ENCODE results near the gene LAMB3.

Gene LAMB3

DNA sequence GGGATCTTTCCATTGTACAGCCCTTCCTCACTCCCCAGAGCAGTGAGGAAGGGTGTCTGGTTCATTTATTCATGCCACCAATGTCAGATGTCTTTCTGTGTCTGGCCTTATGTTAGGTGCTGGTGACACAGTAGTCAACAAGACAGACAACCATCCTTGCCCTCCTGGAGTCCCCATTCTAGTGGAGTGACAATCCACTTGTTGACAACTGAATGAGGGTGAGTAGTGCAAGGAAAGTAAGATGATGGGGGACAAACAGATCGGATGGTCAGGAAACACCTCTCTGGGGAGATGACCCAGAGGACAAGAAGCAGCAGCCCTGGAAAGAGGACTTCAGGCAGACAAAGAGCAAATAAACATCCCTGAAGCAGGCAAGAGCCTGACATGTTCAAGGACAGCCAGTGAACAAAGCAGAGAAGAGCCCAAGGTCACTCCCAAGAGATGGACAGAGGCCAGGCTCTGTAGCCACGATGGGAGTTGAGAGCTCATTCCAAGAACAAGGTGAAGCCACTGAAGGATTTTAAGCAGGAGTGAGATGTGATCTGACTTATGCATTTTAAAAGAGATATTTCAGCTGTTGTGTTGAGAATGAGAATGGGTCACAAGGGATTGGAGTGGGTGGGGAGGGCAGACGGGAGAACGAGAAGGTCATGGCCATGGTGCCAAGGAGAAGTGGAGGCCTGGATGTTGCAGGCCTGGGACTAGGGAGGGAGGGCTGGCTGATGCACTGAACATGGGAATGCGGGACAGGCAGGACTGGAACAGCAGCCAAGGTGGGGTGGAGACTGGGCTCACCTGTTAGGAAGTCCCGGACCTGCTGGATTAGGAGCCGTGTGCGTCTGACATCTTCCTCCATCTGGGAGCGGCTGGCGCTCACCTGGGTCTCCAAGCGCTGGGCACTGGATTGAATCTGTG lies 30.2 kb downstream of the LAMB3 start:
- ChIA-PET CTCF (interaction anchor here (1.4 kb wide), 1 partner anchor 52 kb away, joined by 4 read pairs; no protein-coding TSS in a partner anchor), POLR2A (no interaction called here)
- no peak for TF ChIP-seq ELF4 (IDR thresholded peaks at IDR 0.05)
- no peak for TF ChIP-seq NFRKB (IDR thresholded peaks at IDR 0.05)
- no peak for TF ChIP-seq LEF1 (IDR thresholded peaks at IDR 0.05; ENCODE audit: borderline replicate concordance)
- TF ChIP-seq FOXK2 (IDR thresholded peaks at IDR 0.05), result no peak
- TF ChIP-seq ZNF384 (IDR thresholded peaks at IDR 0.05), result no peak
- no peak for TF ChIP-seq HDGF (IDR thresholded peaks at IDR 0.05; ENCODE audit: borderline replicate concordance)
- no peak for TF ChIP-seq PKNOX1 (IDR thresholded peaks at IDR 0.05)
- TF ChIP-seq SP1 (IDR thresholded peaks at IDR 0.05), result no peak
- no peak for TF ChIP-seq CTBP1 (IDR thresholded peaks at IDR 0.05; ENCODE audit: borderline replicate concordance)
- TF ChIP-seq FOXA1 (IDR thresholded peaks at IDR 0.05), result no peak
- TF ChIP-seq TARDBP (IDR thresholded peaks at IDR 0.05), result no peak
- TF ChIP-seq FOXM1 (IDR thresholded peaks at IDR 0.05; ENCODE audit: borderline replicate concordance), result no peak
- TF ChIP-seq L3MBTL2 (conservative IDR thresholded peaks at IDR 0.05), result no peak
- TF ChIP-seq ARNT (IDR thresholded peaks at IDR 0.05), result no peak
- no peak for DNase-seq (ENCODE audit: extremely low spot score)

GRCh38 chr1:209621286-209621685 lies 30.9 kb downstream of the LAMB3 start:
- no peak for DNase-seq (ENCODE audit: extremely low spot score)
- CTCF ChIA-PET, result no interaction called here
- TF ChIP-seq HDGF (IDR thresholded peaks at IDR 0.05; ENCODE audit: borderline replicate concordance), result no peak
- no peak for TF ChIP-seq PKNOX1 (IDR thresholded peaks at IDR 0.05)
- no peak for TF ChIP-seq ARNT (IDR thresholded peaks at IDR 0.05)
- no peak for TF ChIP-seq FOXM1 (IDR thresholded peaks at IDR 0.05; ENCODE audit: borderline replicate concordance)
- TF ChIP-seq L3MBTL2 (conservative IDR thresholded peaks at IDR 0.05), result no peak
- TF ChIP-seq ZNF384 (IDR thresholded peaks at IDR 0.05), result no peak
- no peak for TF ChIP-seq ELF4 (IDR thresholded peaks at IDR 0.05)
- TF ChIP-seq FOXK2 (IDR thresholded peaks at IDR 0.05), result no peak
- TF ChIP-seq BHLHE40 (IDR thresholded peaks at IDR 0.05; ENCODE audit: borderline replicate concordance), result no peak
- no peak for TF ChIP-seq FOXA1 (IDR thresholded peaks at IDR 0.05)
- no peak for TF ChIP-seq CTBP1 (IDR thresholded peaks at IDR 0.05; ENCODE audit: borderline replicate concordance)
- POLR2A ChIA-PET, result no interaction called here

GRCh38 chr1:209620487-209620884 lies 31.7 kb downstream of the LAMB3 start:
- ChIA-PET POLR2A (no interaction called here), CTCF (no interaction called here)
- TF ChIP-seq ARNT (IDR thresholded peaks at IDR 0.05), result no peak
- TF ChIP-seq CTBP1 (IDR thresholded peaks at IDR 0.05; ENCODE audit: borderline replicate concordance), result no peak
- no peak for TF ChIP-seq ELF4 (IDR thresholded peaks at IDR 0.05)
- no peak for TF ChIP-seq HDGF (IDR thresholded peaks at IDR 0.05; ENCODE audit: borderline replicate concordance)
- TF ChIP-seq PKNOX1 (IDR thresholded peaks at IDR 0.05), result no peak
- TF ChIP-seq SUZ12 (IDR thresholded peaks at IDR 0.05), result no peak
- TF ChIP-seq FOXK2 (IDR thresholded peaks at IDR 0.05), result no peak
- no peak for TF ChIP-seq LEF1 (IDR thresholded peaks at IDR 0.05; ENCODE audit: borderline replicate concordance)
- no peak for TF ChIP-seq L3MBTL2 (conservative IDR thresholded peaks at IDR 0.05)
- no peak for TF ChIP-seq ZNF384 (IDR thresholded peaks at IDR 0.05)
- TF ChIP-seq FOXA1 (IDR thresholded peaks at IDR 0.05), result no peak
- no peak for TF ChIP-seq FOXM1 (IDR thresholded peaks at IDR 0.05; ENCODE audit: borderline replicate concordance)
- no peak for TF ChIP-seq NFRKB (IDR thresholded peaks at IDR 0.05)
- TF ChIP-seq TARDBP (IDR thresholded peaks at IDR 0.05), result no peak
- no peak for DNase-seq (ENCODE audit: extremely low spot score)

DNA sequence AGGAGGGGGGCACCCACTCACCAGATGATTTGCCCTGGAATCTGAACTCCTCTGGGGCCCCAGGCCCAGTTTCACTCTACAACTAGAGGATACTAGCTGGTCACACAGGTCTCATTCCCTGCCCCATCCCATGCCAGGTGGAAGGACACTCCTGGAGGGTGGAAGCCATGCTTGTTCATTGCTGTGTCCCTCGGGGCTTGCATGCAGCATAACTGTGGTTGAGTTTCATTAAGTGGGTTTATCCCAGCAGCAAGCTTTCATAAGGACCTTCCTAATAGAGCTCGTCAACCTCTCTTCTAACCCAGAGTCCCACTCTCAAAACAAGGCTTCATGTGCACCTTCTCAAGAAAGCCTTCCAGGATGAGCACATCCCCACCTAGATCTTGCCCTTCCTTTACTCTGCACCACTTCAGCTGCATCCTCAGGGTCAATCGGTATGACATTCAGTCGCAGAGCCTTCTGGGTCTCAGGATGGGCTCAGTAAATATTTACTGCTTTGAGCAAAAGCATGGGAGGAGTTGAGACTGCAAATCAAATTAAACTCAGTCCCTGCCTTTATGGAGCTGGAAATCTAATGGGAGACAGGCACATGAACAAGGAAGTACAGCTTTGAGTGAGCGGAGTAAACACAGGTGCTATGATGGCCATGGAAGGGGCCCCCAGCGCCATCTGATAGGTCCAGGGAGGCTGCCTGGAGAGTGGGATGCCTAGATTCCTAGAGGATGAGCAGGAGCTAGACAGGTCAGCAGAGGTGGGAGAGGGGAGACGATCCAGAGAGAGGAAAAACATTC lies 32.3 kb downstream of the LAMB3 start:
- POLR2A ChIA-PET, result interaction anchor here (0.8 kb wide), 1 partner anchor 55 kb away, joined by 3 read pairs; the partner anchor contains the start of gene G0S2
- DNase-seq (ENCODE audit: extremely low spot score), result no peak
- CTCF ChIA-PET, result no interaction called here
- TF ChIP-seq ZNF384 (IDR thresholded peaks at IDR 0.05), result no peak
- TF ChIP-seq HDGF (IDR thresholded peaks at IDR 0.05; ENCODE audit: borderline replicate concordance), result no peak
- no peak for TF ChIP-seq TARDBP (IDR thresholded peaks at IDR 0.05)
- TF ChIP-seq NFRKB (IDR thresholded peaks at IDR 0.05), result no peak
- no peak for TF ChIP-seq FOXK2 (IDR thresholded peaks at IDR 0.05)
- TF ChIP-seq CTBP1 (IDR thresholded peaks at IDR 0.05; ENCODE audit: borderline replicate concordance), result no peak
- TF ChIP-seq FOXM1 (IDR thresholded peaks at IDR 0.05; ENCODE audit: borderline replicate concordance), result no peak
- no peak for TF ChIP-seq L3MBTL2 (conservative IDR thresholded peaks at IDR 0.05)
- no peak for TF ChIP-seq ELF4 (IDR thresholded peaks at IDR 0.05)
- TF ChIP-seq SP1 (IDR thresholded peaks at IDR 0.05), result no peak

DNA sequence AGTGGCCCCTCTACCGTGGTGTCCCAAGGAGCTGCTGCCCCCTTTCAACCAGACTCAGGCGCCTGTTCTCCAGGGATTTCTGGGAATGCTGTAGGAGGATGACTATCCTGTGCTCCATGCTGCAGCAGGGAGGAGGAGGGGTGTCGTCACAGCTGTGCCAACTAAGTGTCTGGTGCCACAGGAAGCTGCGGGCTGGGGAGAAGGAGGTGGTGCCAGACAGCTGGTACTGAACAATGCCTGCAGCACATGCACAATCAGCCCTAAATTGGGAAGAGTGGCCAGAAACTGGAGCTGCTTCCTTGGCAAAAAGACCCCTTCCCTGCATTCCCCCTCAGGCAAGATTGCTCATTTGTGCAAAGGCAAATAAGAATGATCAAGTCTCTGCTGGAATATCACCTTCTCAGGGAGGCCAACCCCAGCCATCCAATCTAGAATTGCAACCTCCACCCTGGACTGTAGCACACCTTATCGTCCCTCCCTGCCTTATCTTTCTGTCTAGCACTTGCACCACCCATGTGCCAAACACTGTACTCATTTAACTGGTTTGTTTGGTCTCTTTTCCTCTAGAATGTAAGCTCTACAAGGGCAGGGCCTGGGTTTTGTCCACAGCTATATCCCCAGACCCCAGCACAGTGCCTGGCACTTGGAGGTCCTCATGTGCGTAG lies 33.3 kb downstream of the LAMB3 start:
- ChIA-PET POLR2A (interaction anchor here (0.8 kb wide), 1 partner anchor 56 kb away, joined by 3 read pairs; the partner anchor contains the start of gene G0S2), CTCF (interaction anchor here (1.3 kb wide), 1 partner anchor 9 kb away, joined by 4 read pairs; no protein-coding TSS in a partner anchor)
- no peak for TF ChIP-seq LEF1 (IDR thresholded peaks at IDR 0.05; ENCODE audit: borderline replicate concordance)
- no peak for TF ChIP-seq NFRKB (IDR thresholded peaks at IDR 0.05)
- TF ChIP-seq L3MBTL2 (conservative IDR thresholded peaks at IDR 0.05), result no peak
- no peak for TF ChIP-seq ZNF384 (IDR thresholded peaks at IDR 0.05)
- TF ChIP-seq ARNT (IDR thresholded peaks at IDR 0.05), result no peak
- no peak for TF ChIP-seq ELF4 (IDR thresholded peaks at IDR 0.05)
- no peak for TF ChIP-seq PKNOX1 (IDR thresholded peaks at IDR 0.05)
- TF ChIP-seq TARDBP (IDR thresholded peaks at IDR 0.05), result no peak
- TF ChIP-seq CTBP1 (IDR thresholded peaks at IDR 0.05; ENCODE audit: borderline replicate concordance), result no peak
- TF ChIP-seq SUZ12 (IDR thresholded peaks at IDR 0.05), result no peak
- no peak for TF ChIP-seq FOXA1 (IDR thresholded peaks at IDR 0.05)
- no peak for TF ChIP-seq SP1 (IDR thresholded peaks at IDR 0.05)
- no peak for TF ChIP-seq HDGF (IDR thresholded peaks at IDR 0.05; ENCODE audit: borderline replicate concordance)
- no peak for TF ChIP-seq BHLHE40 (IDR thresholded peaks at IDR 0.05; ENCODE audit: borderline replicate concordance)
- TF ChIP-seq FOXM1 (IDR thresholded peaks at IDR 0.05; ENCODE audit: borderline replicate concordance), result no peak
- TF ChIP-seq FOXK2 (IDR thresholded peaks at IDR 0.05), result no peak
- DNase-seq (ENCODE audit: extremely low spot score), result no peak
